Nephron (organoid): Measurements from ENCODE around the gene HSPB8.

Experiments
- H3K27ac Mint-ChIP-seq, 3 experiments: 2 replicates each; pipeline ENCODE4 v1.8.0; 2020; ENCODE audit warnings: mixed read lengths in 3 of 3, mild to moderate bottlenecking in 2 of 3, moderate library complexity in 1 of 3
- H3K27me3 Mint-ChIP-seq: 2 replicates; pipeline ENCODE4 v1.8.0; 2021; ENCODE audit warnings: low read depth, mild to moderate bottlenecking, moderate library complexity, mixed read lengths
- H3K36me3 Mint-ChIP-seq: 2 replicates; pipeline ENCODE4 v1.8.0; 2020; ENCODE audit warnings: low read depth, mixed read lengths
- H3K4me1 Mint-ChIP-seq: 2 replicates; pipeline ENCODE4 v1.8.0; 2020; ENCODE audit warnings: mixed read lengths
- H3K4me3 Mint-ChIP-seq, 3 experiments: 2 replicates each; pipeline ENCODE4 v1.8.0; 2020; ENCODE audit warnings: mild to moderate bottlenecking in 3 of 3, mixed read lengths in 3 of 3, moderate library complexity in 2 of 3
- H3K9me3 Mint-ChIP-seq: 2 replicates; pipeline ENCODE4 v1.8.0; 2020; ENCODE audit warnings: mixed read lengths
- CTCF ChIP-seq, 3 experiments: fragments of 200-600 bp; sonication (generic); IDR thresholded peaks; one replicate each; pipeline ENCODE4 v1.5.0; 2021; ENCODE audit warnings: antibody characterized with exemption in 3 of 3; ENCODE audit not compliant: unreplicated experiment in 3 of 3

Gene HSPB8

GRCh38 chr12:119153477-119154434 is 25.0 kb upstream of the HSPB8 start:
- TF ChIP-seq CTCF (IDR thresholded peaks at IDR 0.05; ENCODE audit: unreplicated experiment in 3 of 3), result no peak
- Mint-ChIP-seq H3K27ac (no peak overlapping the region), H3K4me1 (peaks cover 22% of the 10 kb centered on the region), H3K9me3 (peaks cover 2% of the 10 kb centered on the region), H3K4me3 (peak overlapping the region; percentile 68 to 80 (median 71)), H3K27me3 (peaks cover 47% of the 10 kb centered on the region), H3K36me3 (no peaks in the 10 kb centered on the region)

- H3K27ac Mint-ChIP-seq, result no peak overlapping the region
- TF ChIP-seq CTCF (IDR thresholded peaks at IDR 0.05; ENCODE audit: unreplicated experiment in 3 of 3), result no peak
- H3K9me3 Mint-ChIP-seq, result peaks cover 2% of the 10 kb centered on the region
- H3K36me3 Mint-ChIP-seq, result no peaks in the 10 kb centered on the region
- H3K4me3 Mint-ChIP-seq, result peak overlapping the region in 1 of 3 experiments; percentile 71
- peaks cover 28% of the 10 kb centered on the region for H3K4me1 Mint-ChIP-seq
- H3K27me3 Mint-ChIP-seq, result peaks cover 46% of the 10 kb centered on the region
These were observed 24.3 kb upstream of the HSPB8 start for GRCh38 chr12:119154435-119154818.

GRCh38 chr12:119156401-119157044 is 22.2 kb upstream of the HSPB8 start:
- Mint-ChIP-seq H3K36me3 (no peaks in the 10 kb centered on the region), H3K4me1 (peaks cover 33% of the 10 kb centered on the region), H3K9me3 (peaks cover 2% of the 10 kb centered on the region), H3K27me3 (peaks cover 46% of the 10 kb centered on the region), H3K4me3 (no peak overlapping the region), H3K27ac (no peak overlapping the region)
- TF ChIP-seq CTCF (IDR thresholded peaks at IDR 0.05; ENCODE audit: unreplicated experiment in 3 of 3), result peak in 1 of 3 experiments; percentile 14

- no peak for TF ChIP-seq CTCF (IDR thresholded peaks at IDR 0.05; ENCODE audit: unreplicated experiment in 3 of 3)
These were observed 21.2 kb upstream of the HSPB8 start for GRCh38 chr12:119157528-119157927.

GRCh38 chr12:119157978-119158377 is 20.8 kb upstream of the HSPB8 start:
- peaks cover 33% of the 10 kb centered on the region for H3K4me1 Mint-ChIP-seq
- peak overlapping the region in 1 of 3 experiments; percentile 25 for H3K4me3 Mint-ChIP-seq
- no peak overlapping the region for H3K27ac Mint-ChIP-seq
- H3K27me3 Mint-ChIP-seq, result peaks cover 34% of the 10 kb centered on the region
- no peak for TF ChIP-seq CTCF (IDR thresholded peaks at IDR 0.05; ENCODE audit: unreplicated experiment in 3 of 3)
- H3K36me3 Mint-ChIP-seq, result no peaks in the 10 kb centered on the region
- H3K9me3 Mint-ChIP-seq, result no peaks in the 10 kb centered on the region

More at GRCh38 chr12:119157528-119157927, 21.2 kb upstream of the HSPB8 start:
- no peak overlapping the region for H3K27ac Mint-ChIP-seq
- H3K4me3 Mint-ChIP-seq, result no peak overlapping the region
- peaks cover 33% of the 10 kb centered on the region for H3K4me1 Mint-ChIP-seq
- H3K9me3 Mint-ChIP-seq, result no peaks in the 10 kb centered on the region
- no peaks in the 10 kb centered on the region for H3K36me3 Mint-ChIP-seq
- peaks cover 37% of the 10 kb centered on the region for H3K27me3 Mint-ChIP-seq
